Panc1 (cell line): ENCODE results near the gene PLB1.
A peak's percentile ranks its signal among the peaks of the same experiment; 100 is the strongest.

ENCODE experiments used
- POLR2AphosphoS5 ChIP-seq: IDR thresholded peaks from 2 replicates; pipeline ENCODE4 v1.6.1; 2012; ENCODE audit warnings: mild to moderate bottlenecking, low read depth, low read length, moderate library complexity
- SIN3A ChIP-seq: IDR thresholded peaks from 2 replicates; pipeline ENCODE4 v1.6.1; 2012; ENCODE audit warnings: low read depth, mild to moderate bottlenecking, low read length, moderate library complexity, borderline replicate concordance; ENCODE audit not compliant: insufficient read depth
- TCF7L2 ChIP-seq: IDR thresholded peaks from 2 replicates; pipeline ENCODE4 v1.6.1; 2011; ENCODE audit warnings: mild to moderate bottlenecking, low read depth, low read length, inconsistent platforms
- TF ChIP-seq, protein P1 (sequence below): fragments of 450-650 bp; IDR thresholded peaks from 2 replicates; pipeline ENCODE4 v1.5.1; 2017; ENCODE audit warnings: mild to moderate bottlenecking

DNA sequence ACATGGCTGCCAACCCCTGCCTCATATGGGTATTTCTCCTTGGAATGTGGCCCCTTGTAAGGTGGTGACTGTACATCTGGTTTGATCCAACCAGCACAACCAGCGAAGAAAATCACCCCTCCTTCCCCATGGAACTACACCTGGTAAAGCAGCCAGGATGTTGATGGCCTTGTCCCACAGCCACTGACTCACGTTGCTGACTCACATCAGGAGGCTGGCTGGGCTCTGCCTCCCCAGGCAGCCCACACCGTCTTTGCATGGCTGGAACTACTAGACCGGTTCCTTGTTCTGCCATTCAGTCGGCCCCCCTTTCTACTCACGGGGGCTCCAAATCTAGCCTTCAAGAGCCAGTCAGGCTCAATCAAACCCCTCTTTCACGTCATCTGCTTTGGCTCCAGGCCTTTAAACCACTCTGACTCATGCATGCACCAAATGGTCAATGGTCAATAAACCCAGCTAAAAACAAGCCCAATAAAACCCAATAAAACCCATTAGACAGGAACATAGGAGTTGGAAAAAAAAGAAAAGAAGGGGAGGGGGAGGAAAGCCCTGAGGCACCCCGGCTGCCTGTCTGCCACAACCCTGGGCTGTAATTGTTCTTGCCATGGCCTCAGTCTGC lies 114.8 kb downstream of the PLB1 start:
- TF ChIP-seq, protein P1, sequence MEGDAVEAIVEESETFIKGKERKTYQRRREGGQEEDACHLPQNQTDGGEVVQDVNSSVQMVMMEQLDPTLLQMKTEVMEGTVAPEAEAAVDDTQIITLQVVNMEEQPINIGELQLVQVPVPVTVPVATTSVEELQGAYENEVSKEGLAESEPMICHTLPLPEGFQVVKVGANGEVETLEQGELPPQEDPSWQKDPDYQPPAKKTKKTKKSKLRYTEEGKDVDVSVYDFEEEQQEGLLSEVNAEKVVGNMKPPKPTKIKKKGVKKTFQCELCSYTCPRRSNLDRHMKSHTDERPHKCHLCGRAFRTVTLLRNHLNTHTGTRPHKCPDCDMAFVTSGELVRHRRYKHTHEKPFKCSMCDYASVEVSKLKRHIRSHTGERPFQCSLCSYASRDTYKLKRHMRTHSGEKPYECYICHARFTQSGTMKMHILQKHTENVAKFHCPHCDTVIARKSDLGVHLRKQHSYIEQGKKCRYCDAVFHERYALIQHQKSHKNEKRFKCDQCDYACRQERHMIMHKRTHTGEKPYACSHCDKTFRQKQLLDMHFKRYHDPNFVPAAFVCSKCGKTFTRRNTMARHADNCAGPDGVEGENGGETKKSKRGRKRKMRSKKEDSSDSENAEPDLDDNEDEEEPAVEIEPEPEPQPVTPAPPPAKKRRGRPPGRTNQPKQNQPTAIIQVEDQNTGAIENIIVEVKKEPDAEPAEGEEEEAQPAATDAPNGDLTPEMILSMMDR: no peak
- TF ChIP-seq POLR2AphosphoS5: no peak
- no peak for TF ChIP-seq SIN3A
- TF ChIP-seq TCF7L2: peak; percentile 49; the same call in 1 of the 2 replicates
